GM18511 (cell line): ENCODE data around the gene GFAP.

Experiments used
- ATAC-seq: cut with Tn5 transposase; IDR thresholded peaks from one replicate; pipeline ENCODE4 v1.9.1; 2021; ENCODE audit warnings: mild to moderate bottlenecking, moderate library complexity; ENCODE audit not compliant: unreplicated experiment

Gene GFAP

DNA sequence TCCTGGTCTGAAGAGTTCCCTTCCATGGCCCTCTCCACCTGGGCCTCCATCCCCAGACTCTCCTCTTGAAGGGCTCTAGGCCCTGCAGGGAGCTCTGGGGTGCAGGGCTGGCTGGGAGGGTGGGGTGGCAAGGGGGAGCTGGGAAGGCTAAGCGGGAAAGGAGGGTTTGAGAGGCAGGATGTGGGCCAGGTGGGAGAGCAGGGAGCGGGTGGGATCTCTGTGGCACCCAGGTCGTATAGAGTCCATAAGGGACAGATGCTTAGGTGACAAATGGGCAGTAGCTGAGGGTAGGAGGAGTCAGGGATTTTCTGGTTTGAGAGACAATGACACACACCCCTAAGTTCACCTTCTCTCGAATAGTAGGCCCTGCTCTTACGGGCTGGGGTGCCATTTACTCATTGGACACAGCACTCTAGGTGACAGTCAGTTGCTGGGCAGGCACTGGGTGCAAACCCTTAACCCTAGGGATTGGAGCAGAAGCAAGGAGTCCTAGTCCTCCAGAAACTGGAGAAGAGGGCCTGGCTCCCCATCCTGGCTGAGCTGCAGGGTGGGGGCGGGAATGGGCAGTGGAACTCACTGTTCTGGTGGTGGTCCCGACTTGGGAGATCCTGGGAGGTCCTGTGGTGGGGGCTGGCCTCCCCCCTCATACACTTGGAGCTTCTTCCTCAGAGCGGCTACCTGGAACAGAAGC lies 16.9 kb upstream of the GFAP start:
- no peak for ATAC-seq

DNA sequence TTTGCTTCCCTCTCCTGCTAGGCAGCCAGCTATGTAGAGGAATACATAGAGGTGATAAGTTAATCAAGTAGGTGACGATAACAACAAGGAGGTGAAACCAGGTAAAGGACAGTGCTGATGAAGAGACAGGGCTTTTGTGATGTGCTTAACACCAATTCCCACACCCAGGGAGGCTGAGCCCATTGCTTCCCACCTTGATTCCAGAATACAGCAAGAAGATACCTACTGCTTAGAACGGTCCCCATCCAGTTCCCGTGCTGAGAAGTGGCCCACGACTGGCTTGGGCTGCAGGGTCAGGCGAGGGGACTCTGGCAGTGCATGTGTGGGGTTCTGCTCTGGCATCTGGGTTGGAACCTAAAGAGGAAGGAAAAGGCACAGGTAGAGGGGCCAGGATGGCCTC lies 16.1 kb upstream of the GFAP start:
- ATAC-seq = no peak

DNA sequence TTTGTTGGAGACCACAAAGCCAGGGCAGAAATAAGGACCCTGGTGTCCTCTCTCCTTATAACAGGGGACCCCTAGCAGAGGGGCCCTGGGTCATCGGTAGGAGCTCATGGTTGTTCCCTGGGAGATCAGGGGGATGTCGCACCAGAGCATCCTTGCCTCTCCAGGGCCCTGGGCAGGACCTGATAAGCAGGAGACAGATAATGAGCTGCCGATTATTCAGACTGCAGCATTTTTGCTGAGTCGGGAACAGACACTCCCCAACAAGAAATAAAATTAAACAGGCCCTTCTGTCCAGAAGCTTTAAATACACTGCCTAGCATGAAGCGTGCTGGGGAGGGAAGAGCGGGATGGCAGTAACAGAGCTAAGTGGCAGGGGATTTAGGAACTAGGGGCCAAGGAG lies 15.4 kb upstream of the GFAP start:
- ATAC-seq = no peak

DNA sequence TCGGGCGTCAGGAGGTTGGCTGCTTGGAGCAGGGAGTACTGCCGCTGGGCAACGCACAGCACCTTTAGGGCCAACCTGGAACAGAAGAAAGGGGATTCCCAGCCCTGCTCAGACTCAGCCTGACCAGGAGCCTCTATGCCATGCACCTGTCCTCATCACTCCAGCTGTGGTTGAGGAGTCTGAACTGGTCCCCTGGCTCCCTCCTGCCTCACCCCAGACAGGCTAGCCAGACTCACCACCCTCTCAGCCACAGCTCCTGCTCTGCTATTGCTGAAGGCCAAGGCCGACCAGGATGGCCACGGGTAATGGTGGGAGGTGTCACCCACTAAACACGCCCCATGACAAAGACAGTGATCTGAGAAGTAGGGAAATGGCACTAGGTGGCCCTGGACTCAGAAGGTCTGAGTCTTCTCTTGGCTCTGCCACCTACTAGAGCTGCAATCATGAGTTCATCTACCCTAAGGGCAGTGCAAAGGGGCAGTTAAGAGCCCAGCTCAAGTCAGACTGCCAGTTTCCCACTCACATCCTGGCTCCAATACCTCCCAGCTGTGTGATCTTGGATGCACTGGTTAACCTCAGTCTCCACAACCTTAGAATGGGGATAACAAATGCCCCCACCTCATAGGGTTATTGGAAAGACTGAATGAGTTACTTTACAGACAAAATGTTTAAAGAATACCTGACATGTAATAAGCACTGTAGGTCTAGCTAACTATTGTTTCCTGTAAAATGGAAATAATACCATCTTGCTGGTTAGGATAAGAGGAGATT lies 13.8 kb upstream of the GFAP start:
- no peak for ATAC-seq

DNA sequence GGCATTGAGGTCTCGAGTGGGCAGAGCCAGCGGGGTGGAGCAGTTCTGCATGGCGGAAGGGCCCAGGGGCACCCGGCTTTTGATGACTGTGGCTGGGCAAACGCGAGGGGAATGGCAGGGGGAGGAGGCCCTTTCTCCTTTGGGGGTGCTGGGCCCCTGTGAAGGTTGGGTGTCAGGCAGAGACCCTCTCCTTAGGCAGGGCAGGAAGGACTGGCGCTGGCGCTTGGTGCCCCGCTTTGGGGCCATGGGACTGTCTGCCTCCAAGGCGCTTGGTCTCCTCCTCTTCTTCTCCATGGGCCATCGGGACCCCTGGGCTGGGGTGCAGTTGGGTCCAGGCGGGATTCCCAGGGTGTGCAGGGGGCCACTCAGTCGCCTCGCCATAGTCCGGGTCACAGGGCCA lies 12.8 kb upstream of the GFAP start:
- ATAC-seq = no peak

DNA sequence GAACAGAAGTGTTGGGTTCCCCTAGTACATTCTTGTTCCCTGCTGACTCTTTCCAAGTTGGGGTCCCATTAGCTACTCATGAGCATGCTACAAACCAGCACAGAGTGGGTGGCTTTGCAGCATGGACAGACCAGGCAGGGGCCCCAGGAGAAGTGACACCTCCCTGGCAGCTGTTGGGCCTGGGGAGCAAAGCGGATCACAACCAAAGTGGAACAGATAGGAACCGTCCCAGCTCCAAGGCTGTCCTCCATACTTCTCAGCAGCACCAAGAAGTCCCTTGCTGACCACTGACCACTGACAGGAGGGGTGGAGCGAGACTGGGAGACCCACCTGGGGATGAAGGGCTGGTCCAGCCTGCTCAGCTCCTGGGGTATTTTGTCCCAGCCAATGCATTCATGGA lies 12.4 kb upstream of the GFAP start:
- no peak for ATAC-seq

DNA sequence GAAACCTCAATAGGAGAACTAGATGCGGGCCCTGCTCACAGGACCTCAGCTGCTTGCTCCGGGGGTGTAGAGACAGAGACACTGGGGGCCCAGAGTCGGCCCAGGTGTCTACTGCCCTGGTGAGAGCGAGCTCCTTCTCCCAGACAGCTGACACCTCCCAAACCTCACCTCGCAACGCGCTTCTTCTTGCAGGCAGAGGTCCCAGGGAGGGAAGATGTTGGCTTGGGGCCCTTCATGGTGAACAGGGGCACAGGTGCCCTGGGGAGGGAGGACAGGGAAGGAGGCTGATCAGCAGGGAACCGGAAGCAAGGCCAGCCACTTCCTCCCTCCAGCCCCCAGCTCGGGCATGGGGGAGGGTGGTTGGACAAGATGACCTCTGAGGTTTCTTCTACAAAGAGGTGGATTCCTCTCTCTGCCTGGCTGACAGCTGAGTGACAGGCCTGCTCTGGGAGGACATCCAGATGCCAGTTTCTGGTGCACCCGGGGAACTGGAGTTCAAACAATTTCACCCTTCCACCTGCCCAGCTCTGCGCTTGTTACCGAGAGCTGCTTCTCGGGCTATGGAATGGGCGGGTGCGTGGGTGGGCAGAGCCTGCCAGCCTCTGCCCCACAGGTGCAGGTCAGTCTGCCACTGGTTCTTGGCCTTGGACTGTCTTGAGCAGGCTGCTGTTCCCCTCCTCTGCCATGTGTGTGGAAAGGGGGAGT lies 11.7 kb upstream of the GFAP start:
- no peak for ATAC-seq

DNA sequence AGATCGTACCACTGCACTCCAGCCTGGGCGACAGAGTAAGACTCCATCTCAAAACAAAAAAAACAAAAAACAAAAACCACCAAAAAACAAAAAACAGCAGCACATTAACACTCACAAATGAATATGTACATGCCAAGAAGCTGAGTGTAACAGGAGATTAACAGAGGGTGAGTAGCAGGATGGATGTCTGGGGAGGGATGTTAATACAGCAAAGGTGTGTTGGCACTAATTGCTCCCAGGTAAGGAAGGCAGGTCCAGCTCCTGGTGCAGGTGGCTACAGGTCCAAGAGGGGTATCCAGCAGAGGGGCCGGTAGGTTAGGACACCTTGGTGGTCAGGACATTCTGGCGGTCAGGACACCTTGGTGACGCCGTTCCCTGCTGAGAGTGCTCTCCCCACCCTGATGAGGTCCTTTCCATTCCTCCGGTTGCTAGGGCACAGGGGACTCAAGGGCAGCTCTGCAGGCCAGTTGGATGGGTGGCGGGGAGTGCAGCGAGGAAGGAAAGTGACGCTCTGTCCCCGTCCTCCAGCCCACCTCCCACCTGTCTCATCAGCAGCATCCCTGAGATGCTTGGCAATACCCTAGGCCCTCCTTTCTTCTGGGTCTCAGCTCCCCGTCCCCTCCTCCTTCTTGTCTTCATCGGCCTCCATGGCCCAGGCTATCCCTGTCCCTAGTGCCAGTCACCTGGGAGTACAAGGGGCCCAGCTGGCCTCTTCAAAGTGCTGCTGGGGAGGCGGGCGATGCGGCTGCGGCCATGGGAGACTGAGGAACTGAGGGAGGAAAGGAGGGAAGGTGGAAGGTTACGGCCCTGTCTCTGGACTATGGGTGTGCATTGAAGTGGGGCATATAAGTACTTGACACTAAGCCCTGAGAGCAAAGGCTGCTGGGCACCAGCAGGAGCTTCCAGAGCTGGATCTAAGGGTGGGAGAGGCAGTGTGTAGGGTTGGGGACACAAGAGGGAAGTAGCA lies 10.7 kb upstream of the GFAP start:
- ATAC-seq = no peak

DNA sequence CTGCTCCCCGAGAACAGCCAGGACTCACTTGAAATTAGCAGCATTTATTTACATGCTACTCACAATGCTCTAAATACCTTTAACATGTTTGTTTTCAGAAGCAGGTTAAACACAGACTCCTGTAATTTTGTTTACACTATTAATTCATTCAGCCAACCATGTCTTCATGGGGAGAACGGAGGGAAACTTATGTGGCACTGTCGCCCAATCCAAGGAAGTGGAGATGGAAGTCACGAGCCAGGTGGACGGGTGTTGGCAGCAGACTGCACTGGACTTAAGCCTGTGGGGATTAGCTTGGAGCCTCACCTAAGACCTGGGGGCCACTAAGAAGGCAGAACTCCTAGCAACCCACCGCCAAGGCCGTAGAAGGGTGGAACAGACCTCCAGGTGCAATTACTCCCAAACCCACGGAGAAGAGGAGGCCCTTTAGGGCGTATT lies 8.8 kb upstream of the GFAP start:
- no peak for ATAC-seq

DNA sequence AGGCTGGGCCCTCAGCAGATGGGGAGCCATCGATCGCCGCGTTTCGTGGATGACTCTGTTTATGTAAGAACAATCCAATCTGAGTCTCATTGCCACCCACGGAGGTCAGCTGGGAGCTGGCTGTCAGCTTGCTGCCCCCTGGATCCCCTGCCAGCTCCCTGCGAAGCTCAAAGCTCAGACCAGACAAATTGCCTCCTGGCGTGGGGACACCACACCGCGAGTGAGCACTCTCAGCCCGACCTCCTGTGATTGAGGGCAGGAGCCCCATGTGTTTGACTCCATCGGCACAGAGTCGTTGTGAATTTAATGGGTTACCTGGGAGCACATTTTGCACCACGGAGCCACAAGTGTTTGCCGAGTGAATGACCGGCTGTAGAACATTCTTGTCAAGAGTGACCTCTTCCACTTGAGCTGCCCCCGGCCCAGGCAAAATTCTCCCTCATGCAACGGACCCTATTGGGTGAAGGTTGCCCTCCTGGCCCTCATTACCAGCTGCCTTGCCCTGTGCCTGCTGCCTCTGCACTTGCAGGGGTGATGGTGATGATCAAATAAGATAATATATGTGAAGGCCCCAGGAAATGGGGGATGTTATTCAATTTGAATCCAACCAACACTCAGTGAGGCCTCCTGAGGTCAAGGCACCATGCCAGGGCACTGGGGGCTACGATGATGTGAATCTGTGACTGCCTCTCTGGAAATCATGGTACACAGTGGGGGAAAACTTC lies 7.6 kb upstream of the GFAP start:
- ATAC-seq = no peak

DNA sequence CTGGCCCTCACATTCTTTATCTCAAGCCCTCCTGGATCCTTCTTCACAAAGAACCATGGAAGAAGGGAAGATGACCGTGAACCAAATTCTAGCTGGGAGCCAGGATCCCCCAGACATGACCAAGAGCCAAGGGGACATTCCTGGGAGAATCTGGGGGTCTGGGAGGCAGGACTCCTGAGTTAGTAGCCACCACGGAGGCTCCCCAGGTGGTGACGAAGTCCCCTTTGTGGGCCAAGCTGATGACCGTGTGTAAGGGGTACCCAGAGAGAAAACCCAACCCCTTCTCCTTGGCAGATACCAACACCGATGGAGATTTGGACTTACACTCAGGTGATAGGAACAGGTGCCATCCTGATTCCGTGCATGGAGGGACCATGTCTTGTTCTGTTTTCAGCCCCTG lies 6.8 kb upstream of the GFAP start:
- ATAC-seq = no peak

DNA sequence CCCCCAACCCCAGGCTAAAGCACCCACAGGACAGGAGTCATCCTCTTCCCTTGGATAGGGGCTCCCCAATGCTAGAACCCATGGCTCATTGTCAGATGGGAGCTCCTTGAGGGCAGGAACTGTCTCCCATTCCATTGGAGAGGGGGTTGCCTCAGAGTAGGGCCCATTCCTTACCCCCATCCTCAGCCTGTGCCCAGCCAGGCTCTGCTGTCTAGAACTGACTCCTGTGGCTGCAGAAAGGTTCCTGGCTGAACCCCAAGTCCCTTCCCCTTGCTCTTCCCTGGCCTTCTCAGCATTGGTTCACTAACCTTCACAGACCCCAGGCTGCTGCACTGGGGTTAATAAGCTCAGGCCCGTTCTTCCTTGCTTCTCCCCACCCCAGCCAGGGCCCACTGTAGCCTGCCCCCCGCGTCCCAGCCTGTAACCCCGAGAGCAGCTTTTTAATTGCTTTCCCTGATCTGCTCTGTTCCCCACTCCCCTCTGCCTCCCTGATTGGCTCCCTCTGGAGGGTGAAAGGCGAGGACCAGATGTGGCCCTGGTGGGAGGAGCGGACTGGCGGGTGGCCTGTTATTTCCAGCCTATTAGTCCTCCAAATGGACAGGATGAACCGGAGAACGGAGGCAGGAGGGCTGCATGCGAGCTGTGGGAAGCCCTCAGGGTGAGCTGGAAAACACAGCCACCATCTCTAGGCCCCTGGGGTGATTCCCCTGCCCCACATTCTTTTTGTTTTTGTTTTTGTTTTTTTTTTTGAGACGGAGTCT lies 6.0 kb upstream of the GFAP start:
- no peak for ATAC-seq

DNA sequence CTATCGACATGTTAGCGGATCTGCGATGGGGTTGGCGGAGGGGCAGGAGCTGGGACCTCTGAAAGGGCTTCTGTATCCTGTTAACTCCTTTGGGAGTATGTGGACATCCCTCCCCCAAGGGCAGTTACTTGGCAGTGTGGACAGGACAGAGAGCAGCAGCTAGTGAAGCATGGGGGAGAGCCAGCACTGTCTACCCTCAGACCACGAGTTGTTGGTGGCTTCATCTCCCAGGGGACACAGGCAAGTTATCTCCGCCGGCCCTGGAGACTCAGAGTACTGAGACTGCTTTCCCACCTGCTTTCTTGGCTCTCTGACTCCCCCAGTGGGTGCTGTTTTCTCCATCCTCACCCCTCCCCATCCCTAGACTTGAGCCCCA lies 5.3 kb upstream of the GFAP start:
- peak; percentile 30 for ATAC-seq

DNA sequence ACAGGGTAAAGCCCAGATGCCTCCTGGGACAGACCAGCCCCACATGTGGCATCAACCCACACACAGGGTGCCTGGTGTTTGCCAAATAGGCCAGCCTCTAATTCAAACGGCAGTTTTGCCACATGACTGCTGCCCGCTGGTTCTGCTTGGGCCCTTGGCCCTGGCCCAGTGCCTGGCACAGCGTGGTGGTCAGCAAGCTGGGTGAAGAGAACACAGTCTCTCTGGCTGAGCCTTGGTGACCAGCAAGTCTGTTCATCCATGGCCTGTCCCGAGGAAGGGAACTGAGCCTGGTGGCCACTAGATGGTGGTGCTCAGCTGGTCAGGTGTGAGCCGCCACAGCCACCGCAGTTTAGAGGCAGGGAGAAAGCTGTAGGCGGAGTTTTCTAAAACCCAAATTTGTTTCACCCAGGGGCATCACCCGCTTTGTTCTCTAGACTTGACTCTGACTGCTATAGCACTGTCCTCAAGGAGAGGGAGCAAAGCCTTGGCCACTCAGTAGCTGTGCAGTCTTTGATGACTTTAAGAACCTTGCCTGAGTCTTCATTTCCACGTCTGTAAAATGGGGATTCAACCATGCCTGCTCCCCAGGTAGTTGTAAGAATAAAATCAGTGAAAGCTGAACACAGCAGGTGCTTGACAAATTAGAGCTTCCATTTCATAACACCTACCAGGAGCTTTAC lies 4.7 kb upstream of the GFAP start:
- peak; percentile 68 for ATAC-seq

DNA sequence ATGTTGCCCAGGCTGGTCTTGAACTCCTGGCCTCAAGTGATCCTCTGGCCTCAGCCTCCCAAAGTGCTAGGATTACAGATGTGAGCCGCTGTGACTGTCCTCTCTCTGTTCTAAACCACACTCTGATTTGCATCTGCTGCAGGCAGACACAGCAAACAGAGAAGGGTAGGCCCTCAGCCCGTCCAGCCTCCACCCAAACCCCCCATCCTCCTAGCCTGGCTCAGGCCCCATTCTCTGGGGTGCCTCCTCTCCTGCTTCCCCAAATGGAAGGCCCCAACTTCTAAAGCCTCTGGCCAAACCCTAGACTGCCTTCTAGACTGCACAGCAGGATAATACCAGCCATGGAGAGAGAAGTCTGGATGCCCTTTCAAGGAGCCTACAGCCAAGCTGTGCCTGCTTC lies 4.1 kb upstream of the GFAP start:
- ATAC-seq = no peak

DNA sequence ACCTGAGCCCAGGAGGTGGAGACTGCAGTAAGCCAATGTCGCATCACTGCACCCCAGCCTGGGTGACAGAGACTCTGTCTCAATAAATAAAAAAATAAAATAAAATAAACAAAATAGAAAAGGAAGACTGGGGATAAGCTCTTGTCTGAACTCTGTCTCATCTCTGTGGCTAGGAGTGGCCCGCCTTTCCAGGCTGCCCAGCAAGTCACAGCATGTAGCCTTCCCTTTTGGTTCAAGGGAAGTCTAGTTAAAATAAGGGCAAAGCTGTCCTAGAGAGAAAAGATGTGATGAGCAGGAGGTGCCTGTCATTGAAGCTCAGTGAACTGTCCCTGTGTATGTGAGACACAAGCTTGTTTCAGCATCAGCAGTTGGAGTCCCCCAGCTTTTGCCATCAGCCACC lies 2.7 kb upstream of the GFAP start:
- no peak for ATAC-seq

DNA sequence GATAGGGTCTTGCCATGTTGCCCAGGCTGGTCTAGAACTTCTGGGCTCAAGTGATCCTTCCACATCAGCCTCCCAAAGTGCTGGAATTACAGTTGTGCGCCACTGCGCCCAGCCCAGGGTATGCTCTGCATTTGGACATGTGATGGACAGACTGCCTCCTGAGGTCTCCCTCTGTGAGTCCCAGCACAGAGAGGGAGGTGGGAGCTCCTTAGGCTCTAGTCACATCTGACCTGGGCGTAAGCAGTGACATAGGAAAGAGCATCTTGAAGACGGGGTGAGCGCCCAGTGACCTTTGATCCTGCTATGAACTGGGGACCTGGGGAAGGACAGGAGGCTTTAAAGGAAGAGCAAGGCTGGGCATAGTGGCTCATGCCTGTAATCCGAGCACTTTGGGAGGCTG lies 2.2 kb upstream of the GFAP start:
- no peak for ATAC-seq

DNA sequence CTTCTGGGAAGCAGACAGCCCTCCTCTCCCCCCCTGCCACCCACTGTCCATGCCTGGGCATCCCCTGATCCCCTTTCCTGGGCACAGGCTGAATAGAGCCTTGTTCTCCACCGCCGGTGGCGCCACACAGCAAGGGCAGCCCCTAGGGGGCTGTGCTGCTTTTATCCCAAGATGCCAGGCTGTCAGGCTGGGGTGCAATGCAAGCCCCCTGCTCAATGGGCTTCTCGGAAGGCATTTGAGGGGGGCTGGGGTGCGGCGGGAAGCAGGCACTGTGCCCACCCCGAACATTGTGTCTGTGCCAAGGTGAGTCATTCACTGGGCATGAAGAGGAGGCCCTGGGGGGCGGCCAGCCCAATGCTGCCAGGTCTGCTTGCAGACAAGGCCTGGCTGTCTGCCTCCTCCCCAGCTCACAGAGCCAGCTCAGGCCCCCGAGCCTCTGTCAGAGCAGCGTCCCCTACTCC lies 1.5 kb upstream of the GFAP start:
- no peak for ATAC-seq
